ENCODE measurements around the gene ATP13A1. TPM values are rescaled to one million over a fixed set of nuclear protein-coding genes. Genes with fewer than 3 reads are reported as not detected.

ATP13A1 gene
- total and polyA plus RNA-seq, 2 of the 8 experiments (the other 6 are each of a cell fraction or from before 2014, with no cell fraction given) = 33.0 to 64.2 TPM

DNA sequence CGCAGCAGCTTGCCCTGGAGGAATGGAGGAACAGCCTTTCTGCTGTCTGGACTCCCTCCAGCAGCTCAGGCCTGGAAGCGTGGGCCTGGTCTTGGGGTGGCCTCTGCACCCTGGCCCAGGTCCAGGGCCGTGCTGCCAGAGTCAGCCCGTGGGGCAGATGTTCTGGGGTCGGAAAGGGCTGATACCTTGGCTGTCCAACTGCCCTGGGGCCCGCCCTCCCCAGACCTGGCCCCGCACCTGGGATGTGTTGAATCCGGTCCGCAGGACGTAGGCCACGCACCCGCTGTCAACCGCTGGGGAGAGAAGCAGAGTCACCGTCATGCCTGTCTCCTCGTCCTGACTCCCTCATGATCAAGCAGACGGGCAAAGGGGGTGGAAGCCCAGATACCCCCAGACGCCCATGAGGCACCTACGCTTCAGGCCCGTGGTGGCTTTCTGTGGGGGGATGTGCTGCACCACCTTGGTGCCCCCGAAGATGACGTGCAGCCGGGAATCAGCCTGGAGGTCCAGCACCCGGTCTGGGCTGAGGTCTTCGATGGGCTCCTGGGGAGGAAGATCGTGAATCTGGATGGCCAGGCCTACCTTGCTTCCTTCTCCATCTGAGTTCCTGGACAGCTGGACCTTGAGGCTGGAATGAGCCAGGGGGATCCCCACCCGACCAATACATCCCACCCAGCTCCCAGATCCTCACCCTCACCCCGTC lies 7.7 kb downstream of the ATP13A1 start:
- Histone ChIP-seq H3K4ac (replicated peaks; ENCODE audit: insufficient read length, low read depth, low read length) (no peak overlapping the region), H3K36me3 (ENCODE audit: control insufficient read depth in 2 of 4, insufficient read depth in 4 of 4, low read length in 3 of 4) (peaks cover 47 to 88% (median 75%) of the 10 kb centered on the region in 4 experiments), H4K5ac (ENCODE audit: insufficient read length, low read depth, low read length) (no peak overlapping the region), H3K27me3 (replicated peaks in 1 of 4; ENCODE audit: control insufficient read depth in 3 of 4, extremely low read depth in 1 of 4, insufficient read depth in 3 of 4, low read length in 3 of 4) (no peaks in the 10 kb centered on the region), H3K4me1 (replicated peaks in 1 of 4; ENCODE audit: control insufficient read depth in 3 of 4, insufficient read depth in 4 of 4, low read length in 3 of 4) (no peaks in the 10 kb centered on the region), H3K18ac (ENCODE audit: extremely low read depth, low read length) (no peak overlapping the region), H3K4me2 (ENCODE audit: insufficient read depth in 1 of 2, low read depth in 2 of 2, low read length in 2 of 2) (no peak overlapping the region), H3K23ac (ENCODE audit: insufficient read length) (no peak overlapping the region), H2BK15ac (ENCODE audit: low read length) (no peak overlapping the region), H3K27ac (ENCODE audit: low read depth, low read length) (no peak overlapping the region), H3K79me2 (ENCODE audit: control insufficient read depth in 1 of 2, insufficient read depth in 2 of 2, low read length in 2 of 2) (peaks cover 0 to 5% of the 10 kb centered on the region in 2 experiments; a peak in 1 of 4 replicates), H2AK5ac (ENCODE audit: low read depth, low read length) (no peak overlapping the region), H4K20me1 (replicated peaks in 1 of 2; ENCODE audit: control insufficient read depth in 1 of 2, insufficient read depth in 2 of 2, low read length in 2 of 2) (peaks cover 5 to 23% of the 10 kb centered on the region in 2 experiments), H4K91ac (replicated peaks; ENCODE audit: insufficient read length, low read length) (no peak overlapping the region), H3K23me2 (ENCODE audit: low read depth, low read length) (no peaks in the 10 kb centered on the region), H2BK12ac (ENCODE audit: low read depth, low read length) (no peak overlapping the region), H2BK5ac (ENCODE audit: low read depth, low read length) (no peak overlapping the region), H4K8ac (ENCODE audit: extremely low read depth, insufficient read depth, low read length) (no peak overlapping the region), H2AFZ (ENCODE audit: low read length) (no peak overlapping the region), H3K4me3 (ENCODE audit: extremely low read depth in 1 of 4, insufficient read depth in 2 of 4, low read depth in 3 of 4, low read length in 4 of 4) (no peak overlapping the region), H3K14ac (ENCODE audit: insufficient read length) (no peak overlapping the region), H3K79me1 (ENCODE audit: low read depth, low read length) (peaks cover 6% of the 10 kb centered on the region), H2BK20ac (ENCODE audit: low read length) (no peak overlapping the region), H3K9ac (replicated peaks in 1 of 4; ENCODE audit: extremely low read depth in 1 of 4, low read depth in 3 of 4, low read length in 3 of 4) (no peak overlapping the region), H2BK120ac (replicated peaks; ENCODE audit: low read depth, low read length) (no peak overlapping the region), H3K9me3 (ENCODE audit: insufficient read depth in 2 of 2, low read depth in 1 of 2, low read length in 1 of 2) (no peaks in the 10 kb centered on the region), H3K56ac (replicated peaks; ENCODE audit: insufficient read length, low read depth, low read length) (no peak overlapping the region)
- 95% methylated on average over 23 of the region's 27 CpGs; no CpG with 5 or more reads in 1 of the 2 experiments for WGBS, 2 experiments (ENCODE audit: extremely low coverage in 1 of 2, insufficient coverage in 1 of 2, insufficient read length in 1 of 2, insufficient replicate concordance in 2 of 2, low coverage in 1 of 2, low lambda C conversion rate in 2 of 2, missing lambda C conversion rate in 1 of 2)
- DNase-seq (ENCODE audit: low read depth in 1 of 2, low spot score in 2 of 2) (no peak), FAIRE-seq (no peak)
- CTCF ChIA-PET (ENCODE audit: partially characterized antibody) = interaction anchor here (5.0 to 5.7 kb wide), 2 partner anchors 12 to 102 kb away, joined by 19 to 38 read pairs; partner anchors contain the start of gene GMIP
- POLR2A ChIA-PET (ENCODE audit: partially characterized antibody) = interaction anchor here (0.6 to 3.7 kb wide), 4 partner anchors 10 to 28 kb away, joined by 4 to 13 read pairs (median 4); partner anchors contain the start of genes GMIP and LPAR2
- no peak for TF ChIP-seq NANOG (IDR thresholded peaks at IDR 0.05; ENCODE audit: insufficient read depth, low read depth, low read length, poor library complexity, severe bottlenecking)
- no peak for TF ChIP-seq MAX (IDR thresholded peaks at IDR 0.05)
- no peak for TF ChIP-seq CHD2 (IDR thresholded peaks at IDR 0.05; ENCODE audit: low read length)
- no peak for TF ChIP-seq CTBP2 (IDR thresholded peaks at IDR 0.05; ENCODE audit: borderline replicate concordance, insufficient read depth, insufficient read length, low read length)
